DOHH2 (cell line): ENCODE results near the gene PATJ.

Experiments used
- EZH2phosphoT487 ChIP-seq: fragments of 200-600 bp; sonication (generic); IDR thresholded peaks from 2 replicates; pipeline ENCODE4 v1.6.1; 2017; ENCODE audit warnings: borderline replicate concordance, mild to moderate bottlenecking, antibody characterized with exemption, low read length, moderate library complexity, mixed read lengths
- TF ChIP-seq, protein P1 (sequence below): fragments of 200-600 bp; sonication (generic); IDR thresholded peaks from one replicate; pipeline ENCODE4 v1.5.1; 2014; ENCODE audit warnings: antibody characterized with exemption, mild to moderate bottlenecking, low read depth, low read length; ENCODE audit not compliant: poor library complexity, severe bottlenecking

DNA sequence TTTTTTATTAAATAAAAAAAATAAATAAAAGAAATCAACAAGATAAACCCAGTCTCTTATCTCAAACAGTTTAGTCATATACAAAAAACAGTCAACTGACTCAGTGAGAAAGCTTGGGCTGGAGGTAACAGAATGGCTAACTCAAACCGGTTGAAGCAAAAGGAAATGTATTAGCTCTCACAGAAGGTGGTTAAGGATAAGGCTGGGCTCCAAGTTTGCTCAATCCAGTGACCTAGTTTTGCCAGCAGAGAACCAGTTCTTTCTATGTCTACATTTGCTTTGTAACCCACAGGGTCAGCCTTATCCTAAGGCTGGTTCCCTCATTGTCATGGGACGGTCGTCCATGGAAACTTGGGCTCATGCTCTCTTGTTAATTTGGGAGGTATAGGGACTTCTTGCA, 307.9 kb downstream of the PATJ start:
- TF ChIP-seq, protein P1, sequence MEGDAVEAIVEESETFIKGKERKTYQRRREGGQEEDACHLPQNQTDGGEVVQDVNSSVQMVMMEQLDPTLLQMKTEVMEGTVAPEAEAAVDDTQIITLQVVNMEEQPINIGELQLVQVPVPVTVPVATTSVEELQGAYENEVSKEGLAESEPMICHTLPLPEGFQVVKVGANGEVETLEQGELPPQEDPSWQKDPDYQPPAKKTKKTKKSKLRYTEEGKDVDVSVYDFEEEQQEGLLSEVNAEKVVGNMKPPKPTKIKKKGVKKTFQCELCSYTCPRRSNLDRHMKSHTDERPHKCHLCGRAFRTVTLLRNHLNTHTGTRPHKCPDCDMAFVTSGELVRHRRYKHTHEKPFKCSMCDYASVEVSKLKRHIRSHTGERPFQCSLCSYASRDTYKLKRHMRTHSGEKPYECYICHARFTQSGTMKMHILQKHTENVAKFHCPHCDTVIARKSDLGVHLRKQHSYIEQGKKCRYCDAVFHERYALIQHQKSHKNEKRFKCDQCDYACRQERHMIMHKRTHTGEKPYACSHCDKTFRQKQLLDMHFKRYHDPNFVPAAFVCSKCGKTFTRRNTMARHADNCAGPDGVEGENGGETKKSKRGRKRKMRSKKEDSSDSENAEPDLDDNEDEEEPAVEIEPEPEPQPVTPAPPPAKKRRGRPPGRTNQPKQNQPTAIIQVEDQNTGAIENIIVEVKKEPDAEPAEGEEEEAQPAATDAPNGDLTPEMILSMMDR, result no peak
- TF ChIP-seq EZH2phosphoT487, result no peak
